Adrenal gland (tissue), 5 donors: ENCODE measurements around the gene VSIR.

ENCODE experiments used
- CTCF ChIP-seq, 6 experiments: fragments of 450-650 bp in 4 of 6; fragments of 200-600 bp in 2 of 6; sonication (generic) in 1 of 6; IDR thresholded peaks; 1 replicate in 5 of 6; 2 replicates in 1 of 6; pipeline versions ENCODE4 v1.5.1 to v1.8.0; 2016 to 2021; ENCODE audit warnings: antibody characterized with exemption in 6 of 6, mild to moderate bottlenecking in 2 of 6, moderate library complexity in 1 of 6
- POLR2A ChIP-seq, 2 donors: fragments of 450-650 bp; IDR thresholded peaks; one replicate each; pipeline ENCODE4 v1.6.1; 2017; ENCODE audit warnings: antibody characterized with exemption in 2 of 2, mild to moderate bottlenecking in 2 of 2, moderate library complexity in 1 of 2
- donor health status: DM: no; HTN: no; CAD: no.

DNA sequence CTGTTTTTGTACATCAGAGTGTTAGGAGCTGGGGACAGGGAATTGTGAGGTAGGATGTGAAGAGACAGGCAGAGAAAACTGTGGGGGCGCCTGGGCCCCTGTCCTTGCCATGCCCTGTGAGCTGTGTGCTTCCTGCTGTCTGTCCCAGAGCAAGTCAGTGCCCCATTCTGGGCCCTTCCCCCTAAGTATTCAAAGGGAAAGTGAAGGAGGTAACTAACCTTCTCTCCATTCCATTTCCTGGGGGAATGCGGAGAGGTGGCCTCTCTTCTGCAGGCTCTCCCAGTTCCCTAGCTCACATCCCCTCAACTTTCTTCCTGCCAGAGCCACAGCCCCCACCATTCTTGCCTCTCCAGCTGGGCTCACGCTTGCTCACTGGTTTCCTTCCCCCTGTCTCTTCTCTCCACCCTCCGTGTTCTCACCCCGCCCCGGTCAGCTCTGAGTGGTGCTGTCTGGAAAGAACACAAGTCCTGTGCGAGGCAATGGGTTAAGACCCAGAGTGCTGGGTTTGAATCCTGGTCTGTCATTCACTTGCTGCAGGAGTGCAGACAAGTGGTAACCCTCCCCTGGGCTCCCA lies 9.7 kb upstream of the VSIR start:
- no peak for TF ChIP-seq CTCF (IDR thresholded peaks at IDR 0.05)
- no peak for TF ChIP-seq POLR2A (IDR thresholded peaks at IDR 0.05)
